Activated T-helper 1 cell treated with anti-CD3 and anti-CD28 coated beads, Interleukin-2, amount 50 U/mL, for 16 hours (primary cell): ENCODE results near the gene ZNF135.
A peak's percentile ranks its signal among the peaks of the same experiment; 100 is the strongest.

Experiments used
- DNase-seq, 2 donors: peaks; one replicate each; pipeline ENCODE4 v3.0.0-alpha.2; 2020; ENCODE audit warnings: low read depth in 1 of 2, low spot score in 1 of 2

The ZNF135 gene

DNA sequence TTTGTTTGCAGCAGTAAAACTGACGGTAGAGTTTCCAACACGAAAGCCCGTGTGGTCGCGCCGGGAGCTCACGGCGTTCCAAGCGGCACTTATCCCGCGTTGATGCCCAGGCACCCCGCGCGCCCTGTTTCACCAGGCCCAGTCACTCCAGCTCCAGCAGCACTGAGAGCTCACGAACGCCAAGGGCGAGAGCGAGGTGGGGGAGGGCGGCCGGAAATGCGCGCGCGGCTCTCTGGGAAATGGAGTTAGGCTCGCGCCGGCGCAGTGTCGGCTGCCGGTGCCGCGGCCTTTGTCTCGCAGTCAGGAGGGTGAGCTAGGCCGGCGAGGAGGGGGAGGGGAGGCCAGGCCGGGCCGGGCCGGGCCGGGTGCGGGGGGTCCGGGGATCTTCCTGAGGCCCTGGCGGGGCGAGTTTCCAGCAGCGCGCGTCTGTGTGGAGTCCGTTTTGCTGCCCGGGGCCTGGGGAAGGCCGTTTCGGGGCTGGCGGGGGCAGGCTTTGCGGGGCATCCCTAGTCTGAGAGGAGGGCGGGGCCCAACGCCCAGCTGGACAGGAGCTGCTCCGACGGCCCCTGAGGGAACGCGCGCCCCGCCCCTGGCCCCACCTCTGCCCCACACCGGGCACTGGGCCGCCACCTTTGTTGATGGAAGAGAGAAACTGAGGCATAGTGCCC is at the start of gene ZNF135:
TSS of gene ZNF135 (plus strand) at position 280 of the 668 bp plus-strand sequence. CDS start 721 bp downstream, outside the sequence.
- DNase-seq, result peak in 1 of 2 donors; percentile 21

GRCh38 chr19:58009301-58009665 is 49.8 kb upstream of the ZNF135 start:
- no peak for DNase-seq

- DNase-seq, result peak in 1 of 2 donors; percentile 20
These were observed 49.3 kb upstream of the ZNF135 start for GRCh38 chr19:58009666-58010301.

- DNase-seq, result no peak
These were observed 48.6 kb upstream of the ZNF135 start for GRCh38 chr19:58010507-58010906.

DNA sequence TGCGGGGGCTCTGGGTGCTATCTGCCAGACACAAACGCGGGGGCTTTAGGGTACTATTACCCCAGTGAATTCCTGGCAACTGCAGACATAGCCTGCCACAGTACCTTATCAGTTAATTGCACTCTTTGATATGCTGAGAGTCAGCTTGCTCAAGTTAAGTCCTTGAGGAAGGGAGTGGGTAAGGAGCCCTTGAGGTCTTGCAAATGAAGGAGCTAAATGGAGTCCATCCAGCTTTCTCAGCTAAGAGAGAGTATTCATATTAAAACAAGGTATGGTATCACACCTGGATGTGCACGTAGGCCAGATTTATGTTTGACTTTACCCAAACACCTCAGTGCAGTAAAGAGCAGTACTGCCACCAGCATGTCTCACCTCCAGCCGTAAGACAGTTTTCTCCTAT is 44.9 kb upstream of the ZNF135 start:
- no peak for DNase-seq

- DNase-seq, result no peak
These were observed 39.0 kb upstream of the ZNF135 start for GRCh38 chr19:58020129-58020528.

GRCh38 chr19:58021541-58022282 is 37.4 kb upstream of the ZNF135 start:
- no peak for DNase-seq

DNA sequence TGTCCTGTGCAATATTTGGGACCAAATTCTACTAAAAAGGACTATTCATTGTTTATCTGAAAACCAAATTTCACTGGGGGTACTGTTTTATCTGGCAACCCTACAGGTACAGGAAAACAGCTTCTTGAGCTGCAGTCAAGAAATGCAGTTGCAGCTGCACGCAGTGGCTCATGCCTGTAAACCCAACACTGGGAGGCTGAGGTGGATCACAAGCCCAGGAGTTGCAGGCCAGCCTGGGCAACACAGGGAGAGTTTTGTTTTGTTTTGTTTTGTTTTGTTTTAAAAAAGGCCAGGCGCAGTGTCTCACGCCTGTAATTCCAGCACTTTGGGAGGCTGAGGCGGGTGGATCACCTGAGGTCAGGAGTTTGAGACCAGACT is 36.8 kb upstream of the ZNF135 start:
- no peak for DNase-seq

DNA sequence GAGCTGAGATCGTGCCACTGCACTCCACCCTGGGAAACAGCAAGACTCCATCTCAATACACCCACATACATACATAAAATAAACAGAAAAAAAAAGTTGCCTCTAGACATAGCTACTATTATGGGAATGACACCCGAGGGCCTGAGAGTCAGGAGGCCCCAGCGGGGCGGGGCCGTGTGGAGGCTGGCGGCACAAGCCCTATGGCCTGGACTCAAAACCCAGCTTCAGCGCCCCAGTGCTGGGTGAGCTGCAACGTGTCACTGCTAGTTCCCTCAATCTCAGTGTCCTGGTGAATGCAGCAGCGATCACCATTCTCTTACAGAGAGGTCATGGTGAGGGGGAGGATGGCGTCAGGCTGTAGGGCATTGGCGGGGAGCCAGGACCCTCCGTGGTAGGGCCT is 34.4 kb upstream of the ZNF135 start:
- DNase-seq, result no peak

- DNase-seq, result no peak
These were observed 25.2 kb upstream of the ZNF135 start, which contains the start of gene ZSCAN1 for GRCh38 chr19:58033741-58034476. Gene ZSCAN1, plus strand, starts transcription at chr19:58034025. Its CDS starts 3,812 bp downstream, at chr19:58037837.

- no peak for DNase-seq
These were observed 24.6 kb upstream of the ZNF135 start for GRCh38 chr19:58034477-58034793.

- DNase-seq, result no peak
These were observed 23.2 kb upstream of the ZNF135 start for GRCh38 chr19:58035863-58036262.

- no peak for DNase-seq
These were observed 21.0 kb upstream of the ZNF135 start for GRCh38 chr19:58037927-58038687.

GRCh38 chr19:58038688-58039204 is 20.3 kb upstream of the ZNF135 start:
- DNase-seq, result no peak

DNA sequence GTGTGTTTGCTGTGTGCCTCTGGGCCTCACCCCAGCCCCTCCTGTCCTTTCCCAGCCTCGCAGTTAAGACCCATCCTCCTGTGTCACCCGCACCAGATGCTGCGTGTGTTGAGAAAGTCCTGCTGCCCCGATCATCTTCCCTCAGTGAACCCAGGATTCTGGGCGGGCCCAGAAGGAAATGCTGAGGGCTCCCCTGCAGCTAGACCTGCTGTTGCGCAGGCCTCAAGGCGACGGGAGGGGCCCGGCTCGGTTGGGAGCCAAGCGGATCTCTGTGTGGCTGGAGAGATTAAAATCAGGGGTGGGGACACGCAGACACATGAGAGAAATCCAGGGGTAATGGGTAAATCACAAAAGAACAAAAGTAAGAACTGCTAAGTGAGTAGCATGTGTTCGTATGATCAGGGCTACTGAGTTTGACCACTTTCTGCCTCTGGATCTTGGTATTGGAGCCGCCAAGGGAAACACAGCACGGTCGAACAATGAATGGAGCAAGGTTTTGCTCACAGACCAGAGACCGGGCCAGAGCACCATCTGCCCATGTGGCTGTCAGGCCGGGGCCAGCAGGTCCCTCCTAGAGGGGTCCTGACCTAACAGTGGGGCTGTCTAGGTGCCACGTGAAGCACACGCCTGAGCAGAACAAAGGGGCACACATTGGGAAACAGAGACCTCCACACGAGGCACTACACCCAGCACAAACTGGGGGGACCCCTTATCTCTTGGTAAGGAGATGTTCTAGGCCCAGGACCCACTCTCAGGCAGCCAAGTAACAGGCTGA is 18.1 kb upstream of the ZNF135 start:
- DNase-seq, result no peak

- no peak for DNase-seq
These were observed 16.4 kb upstream of the ZNF135 start for GRCh38 chr19:58042495-58043340.

DNA sequence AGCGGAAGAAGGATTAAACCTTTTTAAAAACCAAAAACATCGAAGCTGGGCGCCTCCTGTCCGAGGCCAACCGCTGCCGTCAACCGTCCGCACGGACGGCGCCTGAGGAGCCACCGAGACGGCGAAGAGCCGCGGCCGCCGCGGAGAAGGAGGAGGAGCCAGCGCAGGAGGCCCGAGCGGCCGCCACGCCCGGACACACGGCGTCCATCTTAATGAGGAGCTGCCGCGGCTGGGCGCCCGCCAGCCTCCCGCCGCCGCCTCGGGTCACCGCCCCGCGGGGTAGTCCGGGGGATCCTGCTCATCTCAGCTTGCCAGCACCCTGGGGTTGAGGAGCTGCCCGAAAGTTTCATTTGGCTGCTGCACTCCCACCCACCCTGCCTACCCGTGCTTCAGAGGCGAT is 14.7 kb upstream of the ZNF135 start:
- DNase-seq, result no peak

GRCh38 chr19:58044886-58045285 is 14.2 kb upstream of the ZNF135 start:
- DNase-seq, result no peak

DNA sequence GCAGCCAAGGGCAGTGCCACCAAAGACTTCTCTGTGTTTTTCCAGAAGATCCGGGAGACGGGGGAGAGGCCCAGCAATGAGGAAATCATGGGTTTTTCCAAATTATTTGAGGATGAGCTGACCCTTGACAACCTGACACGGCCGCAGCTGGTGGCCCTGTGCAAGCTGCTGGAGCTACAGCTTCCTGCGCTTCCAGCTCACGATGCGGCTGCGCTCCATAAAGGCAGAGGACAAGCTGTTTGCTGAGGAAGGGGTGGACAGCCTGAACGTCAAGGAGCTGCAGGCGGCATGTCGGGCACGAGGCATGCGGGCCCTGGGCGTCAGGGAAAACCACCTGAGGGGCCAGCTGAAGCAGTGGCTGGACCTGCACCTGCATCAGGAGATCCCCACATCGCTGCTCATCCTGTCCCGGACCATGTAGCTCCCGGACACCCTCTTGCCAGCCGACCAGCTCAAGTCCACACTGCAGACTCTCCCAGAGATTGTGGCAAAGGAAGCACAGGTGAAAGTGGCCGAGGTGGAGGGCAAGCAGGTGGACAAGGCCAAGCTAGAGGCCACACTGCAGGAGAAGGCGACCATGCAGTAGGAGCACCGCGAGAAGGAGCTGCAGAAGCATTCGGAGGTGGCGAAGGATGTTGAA is 13.6 kb upstream of the ZNF135 start:
- DNase-seq, result no peak
